Measurements from ENCODE around the gene KCTD15. TPM values are rescaled to one million over a fixed set of nuclear protein-coding genes. Genes with fewer than 3 reads are reported as not detected.

KCTD15 gene
- total RNA-seq, 1 experiment from 2014 or later: 13.8 TPM

- no peak for TF ChIP-seq EZH2 (IDR thresholded peaks at IDR 0.05; ENCODE audit: low read depth)
- Histone ChIP-seq H3K27ac (no peak overlapping the region), H3K9me3 (ENCODE audit: insufficient read depth, low read depth) (no peaks in the 10 kb centered on the region), H3K4me3 (no peak overlapping the region), H3K4me1 (replicated peaks; ENCODE audit: insufficient read depth) (no peaks in the 10 kb centered on the region), H3K27me3 (ENCODE audit: insufficient read depth, low read depth) (peaks cover 83% of the 10 kb centered on the region), H3K36me3 (ENCODE audit: low read depth) (no peaks in the 10 kb centered on the region), H2AFZ (no peak overlapping the region), H3K79me2 (ENCODE audit: low read depth) (no peaks in the 10 kb centered on the region), H3K9me2 (ENCODE audit: insufficient read depth) (no peaks in the 10 kb centered on the region), H3K4me2 (no peak overlapping the region), H4K20me1 (ENCODE audit: insufficient read depth) (no peaks in the 10 kb centered on the region; the same call in 1 of the 2 replicates), H3F3A (ENCODE audit: insufficient read depth, low read depth) (no peaks in the 10 kb centered on the region)
- CTCF ChIA-PET: no interaction called here
- POLR2A ChIA-PET (ENCODE audit: unreplicated experiment): no interaction called here
- no TSS peak for BruUV-seq (replicated peaks)
- intact Hi-C loops (cut with micrococcal nuclease; ENCODE audit: unreplicated experiment): no loop called here
- DNase-seq: peak in 1 of 2 experiments; percentile 50
Observed at GRCh38 chr19:33758541-33759013, 38.1 kb upstream of the KCTD15 start.

- no peaks in the 10 kb centered on the region for H3K9me3 ChIP-seq (ENCODE audit: insufficient read depth, low read depth)
- ChIA-PET CTCF (no interaction called here), POLR2A (ENCODE audit: unreplicated experiment) (no interaction called here)
- H3K27ac ChIP-seq: no peak overlapping the region
- H3K4me3 ChIP-seq: no peak overlapping the region
- TF ChIP-seq CTCF (conservative IDR thresholded peaks at IDR 0.05): no peak
- TF ChIP-seq EZH2 (IDR thresholded peaks at IDR 0.05; ENCODE audit: low read depth): no peak
- no peaks in the 10 kb centered on the region for H3K9me2 ChIP-seq (ENCODE audit: insufficient read depth)
- peaks cover 87% of the 10 kb centered on the region for H3K27me3 ChIP-seq (ENCODE audit: insufficient read depth, low read depth)
- no peak overlapping the region for H3K4me2 ChIP-seq
- H3K36me3 ChIP-seq (ENCODE audit: low read depth): no peaks in the 10 kb centered on the region
- no peaks in the 10 kb centered on the region for H3K79me2 ChIP-seq (ENCODE audit: low read depth)
- intact Hi-C loops (cut with micrococcal nuclease; ENCODE audit: unreplicated experiment): no loop called here
- BruUV-seq (replicated peaks): no TSS peak
- no peak overlapping the region for H2AFZ ChIP-seq
- no peak for DNase-seq
- H3K4me1 ChIP-seq (replicated peaks; ENCODE audit: insufficient read depth): no peaks in the 10 kb centered on the region
- no peaks in the 10 kb centered on the region; the same call in 1 of the 2 replicates for H4K20me1 ChIP-seq (ENCODE audit: insufficient read depth)
- no peaks in the 10 kb centered on the region for H3F3A ChIP-seq (ENCODE audit: insufficient read depth, low read depth)
Observed at GRCh38 chr19:33759356-33759755, 37.3 kb upstream of the KCTD15 start.

GRCh38 chr19:33763633-33764371 is 32.9 kb upstream of the KCTD15 start:
- no TSS peak for BruUV-seq (replicated peaks)
- Histone ChIP-seq H3K36me3 (ENCODE audit: low read depth) (no peaks in the 10 kb centered on the region), H3K79me2 (ENCODE audit: low read depth) (no peaks in the 10 kb centered on the region), H3K4me2 (no peak overlapping the region), H3F3A (ENCODE audit: insufficient read depth, low read depth) (no peaks in the 10 kb centered on the region), H3K9me3 (ENCODE audit: insufficient read depth, low read depth) (no peaks in the 10 kb centered on the region), H3K9me2 (ENCODE audit: insufficient read depth) (no peaks in the 10 kb centered on the region), H3K27ac (no peak overlapping the region), H3K4me1 (replicated peaks; ENCODE audit: insufficient read depth) (no peaks in the 10 kb centered on the region), H4K20me1 (ENCODE audit: insufficient read depth) (no peaks in the 10 kb centered on the region), H3K27me3 (ENCODE audit: insufficient read depth, low read depth) (peaks cover 86% of the 10 kb centered on the region), H2AFZ (no peak overlapping the region), H3K4me3 (no peak overlapping the region)
- no peak for TF ChIP-seq EZH2 (IDR thresholded peaks at IDR 0.05; ENCODE audit: low read depth)
- no peak for TF ChIP-seq CTCF (conservative IDR thresholded peaks at IDR 0.05)
- no peak for DNase-seq
- CTCF ChIA-PET: no interaction called here
- POLR2A ChIA-PET (ENCODE audit: unreplicated experiment): no interaction called here
- intact Hi-C loops (cut with micrococcal nuclease; ENCODE audit: unreplicated experiment): no loop called here
